HCT116 (cell line): ENCODE results near the gene TENM4.

Experiments
- EZH2phosphoT487 ChIP-seq: fragments of 200-600 bp; IDR thresholded peaks from 2 replicates; pipeline ENCODE4 v1.6.1; 2018; ENCODE audit warnings: antibody characterized with exemption, borderline replicate concordance
- MAX ChIP-seq: IDR thresholded peaks from 2 replicates; pipeline ENCODE4 v1.6.1; 2012
- POLR2A ChIP-seq: IDR thresholded peaks from 2 replicates; pipeline ENCODE4 v1.7.0; 2011; ENCODE audit warnings: borderline replicate concordance; ENCODE audit not compliant: insufficient read depth, insufficient read length; ENCODE audit errors: extremely low read depth
- POLR2AphosphoS5 ChIP-seq: IDR thresholded peaks from 2 replicates; pipeline ENCODE4 v1.6.1; 2011; ENCODE audit warnings: mild to moderate bottlenecking, low read depth, low read length, moderate library complexity
- RAD21 ChIP-seq: IDR thresholded peaks from 2 replicates; pipeline ENCODE4 v1.6.1; 2012; ENCODE audit warnings: low read depth, mild to moderate bottlenecking
- SIN3A ChIP-seq: IDR thresholded peaks from 2 replicates; pipeline ENCODE4 v1.6.1; 2012; ENCODE audit warnings: low read depth
- TF ChIP-seq, protein P1 (sequence below), 3 experiments: fragments of 200-600 bp in 1 of 3; sonication (generic) in 1 of 3; IDR thresholded peaks in 2 of 3; conservative IDR thresholded peaks in 1 of 3; 2 replicates each; pipeline ENCODE4 v1.5.1; 2012 to 2017; ENCODE audit warnings: low read depth in 2 of 3, low read length in 2 of 3, antibody characterized with exemption in 1 of 3, borderline replicate concordance in 1 of 3, control low read depth in 1 of 3, mild to moderate bottlenecking in 1 of 3, mixed read lengths in 1 of 3, mixed run types in 1 of 3, moderate library complexity in 1 of 3; ENCODE audit not compliant: insufficient read depth in 1 of 3

DNA sequence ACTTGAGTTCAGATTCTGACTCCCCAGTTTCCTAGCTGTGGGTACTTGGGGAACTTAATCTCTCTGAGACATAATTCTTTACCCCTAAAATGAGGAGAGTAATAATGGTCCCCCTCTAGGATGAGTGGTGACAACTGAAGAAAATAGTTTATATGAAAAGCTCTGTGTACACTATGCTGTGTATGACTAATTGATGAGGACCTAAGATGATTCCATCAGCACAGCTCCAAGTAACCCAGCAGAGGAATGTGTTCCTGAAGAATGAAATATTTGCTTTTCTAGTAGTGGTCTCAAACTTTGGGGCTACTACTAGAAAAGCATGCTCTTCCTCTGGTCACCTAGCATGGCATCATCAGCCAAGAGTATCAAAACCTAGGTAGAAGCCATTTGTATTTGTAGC, 648.9 kb downstream of the TENM4 start:
- TF ChIP-seq POLR2A: no peak
- TF ChIP-seq, protein P1, sequence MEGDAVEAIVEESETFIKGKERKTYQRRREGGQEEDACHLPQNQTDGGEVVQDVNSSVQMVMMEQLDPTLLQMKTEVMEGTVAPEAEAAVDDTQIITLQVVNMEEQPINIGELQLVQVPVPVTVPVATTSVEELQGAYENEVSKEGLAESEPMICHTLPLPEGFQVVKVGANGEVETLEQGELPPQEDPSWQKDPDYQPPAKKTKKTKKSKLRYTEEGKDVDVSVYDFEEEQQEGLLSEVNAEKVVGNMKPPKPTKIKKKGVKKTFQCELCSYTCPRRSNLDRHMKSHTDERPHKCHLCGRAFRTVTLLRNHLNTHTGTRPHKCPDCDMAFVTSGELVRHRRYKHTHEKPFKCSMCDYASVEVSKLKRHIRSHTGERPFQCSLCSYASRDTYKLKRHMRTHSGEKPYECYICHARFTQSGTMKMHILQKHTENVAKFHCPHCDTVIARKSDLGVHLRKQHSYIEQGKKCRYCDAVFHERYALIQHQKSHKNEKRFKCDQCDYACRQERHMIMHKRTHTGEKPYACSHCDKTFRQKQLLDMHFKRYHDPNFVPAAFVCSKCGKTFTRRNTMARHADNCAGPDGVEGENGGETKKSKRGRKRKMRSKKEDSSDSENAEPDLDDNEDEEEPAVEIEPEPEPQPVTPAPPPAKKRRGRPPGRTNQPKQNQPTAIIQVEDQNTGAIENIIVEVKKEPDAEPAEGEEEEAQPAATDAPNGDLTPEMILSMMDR (IDR thresholded peaks at IDR 0.05 in 2 of 3, conservative IDR thresholded peaks at IDR 0.05 in 1 of 3; ENCODE audit: borderline replicate concordance in 1 of 3, insufficient read depth in 1 of 3, low read depth in 2 of 3, low read length in 2 of 3): no peak
- no peak for TF ChIP-seq POLR2AphosphoS5
- TF ChIP-seq RAD21: no peak
- TF ChIP-seq EZH2phosphoT487: no peak
- TF ChIP-seq MAX: no peak
- TF ChIP-seq SIN3A: no peak
